Astrocyte (in vitro differentiated cells and primary cell): ENCODE data around the gene MYO15B. TPM values are rescaled to one million over a fixed set of nuclear protein-coding genes. Genes with fewer than 3 reads are reported as not detected.

Experiments
- DNase-seq: peaks from one replicate; pipeline ENCODE4 v3.0.0-alpha.2; 2010; ENCODE audit warnings: low read depth
- FAIRE-seq: peaks from 2 replicates; lab custom pipeline; 2011; peaks lifted over from hg19 to GRCh38; lab: Jason Lieb, UNC
- H2AFZ ChIP-seq: 2 replicates; pipeline ENCODE4 v1.6.0; 2012; ENCODE audit warnings: low read depth, low read length, inconsistent platforms
- H3K27ac ChIP-seq: 2 replicates; pipeline ENCODE4 v1.5.1; 2011; ENCODE audit warnings: low read depth, low read length, inconsistent platforms
- H3K27me3 ChIP-seq: 2 replicates; pipeline ENCODE4 v1.6.0; 2011; ENCODE audit warnings: low read length, inconsistent platforms; ENCODE audit not compliant: insufficient read depth
- H3K36me3 ChIP-seq: 2 replicates; pipeline ENCODE4 v1.5.1; 2011; ENCODE audit warnings: low read length, inconsistent platforms; ENCODE audit not compliant: insufficient read depth
- H3K4me1 ChIP-seq: 2 replicates; pipeline ENCODE4 v1.5.1; 2011; ENCODE audit warnings: low read length, inconsistent platforms; ENCODE audit not compliant: insufficient read depth
- H3K4me2 ChIP-seq: 2 replicates; pipeline ENCODE4 v1.6.0; 2012; ENCODE audit warnings: low read length, inconsistent platforms
- H3K4me3 ChIP-seq: 2 replicates; pipeline ENCODE4 v1.5.1; 2011; ENCODE audit warnings: low read depth, mild to moderate bottlenecking, low read length, inconsistent platforms; ENCODE audit not compliant: insufficient read depth
- H3K79me2 ChIP-seq: 2 replicates; pipeline ENCODE4 v1.6.0; 2012; ENCODE audit warnings: mild to moderate bottlenecking, low read length, inconsistent platforms; ENCODE audit not compliant: insufficient read depth
- H3K9ac ChIP-seq: 2 replicates; pipeline ENCODE4 v1.6.0; 2012; ENCODE audit warnings: mild to moderate bottlenecking, low read length, inconsistent platforms
- H3K9me3 ChIP-seq: 2 replicates; pipeline ENCODE4 v1.5.1; 2012; ENCODE audit warnings: low read depth, mild to moderate bottlenecking, low read length, inconsistent platforms; ENCODE audit not compliant: insufficient read depth
- H4K20me1 ChIP-seq: 2 replicates; pipeline ENCODE4 v1.6.0; 2012; ENCODE audit warnings: low read length, inconsistent platforms; ENCODE audit not compliant: insufficient read depth
- H3K27ac Mint-ChIP-seq: one replicate; pipeline ENCODE4 v1.8.0; 2021; ENCODE audit warnings: mild to moderate bottlenecking, mixed read lengths; ENCODE audit not compliant: unreplicated experiment
- H3K27me3 Mint-ChIP-seq: one replicate; pipeline ENCODE4 v1.8.0; 2021; ENCODE audit warnings: low read depth, mixed read lengths; ENCODE audit not compliant: unreplicated experiment
- H3K36me3 Mint-ChIP-seq: one replicate; pipeline ENCODE4 v1.8.0; 2021; ENCODE audit warnings: low read depth, mixed read lengths; ENCODE audit not compliant: unreplicated experiment
- H3K4me1 Mint-ChIP-seq: one replicate; pipeline ENCODE4 v1.8.0; 2021; ENCODE audit warnings: low read depth, mixed read lengths; ENCODE audit not compliant: unreplicated experiment
- H3K4me3 Mint-ChIP-seq: one replicate; pipeline ENCODE4 v1.8.0; 2021; ENCODE audit warnings: mild to moderate bottlenecking, moderate library complexity, mixed read lengths; ENCODE audit not compliant: unreplicated experiment
- H3K9me3 Mint-ChIP-seq: one replicate; pipeline ENCODE4 v1.8.0; 2021; ENCODE audit warnings: mild to moderate bottlenecking, mixed read lengths; ENCODE audit not compliant: unreplicated experiment
- EZH2 ChIP-seq: IDR thresholded peaks from 2 replicates; pipeline ENCODE4 v1.6.1; 2012; ENCODE audit warnings: mild to moderate bottlenecking, low read length, inconsistent platforms; ENCODE audit not compliant: insufficient read depth
- total RNA-seq: library from RNA; stranded (reverse); gene quantifications from 2 replicates; pipeline ENCODE4 v1.2.1, GENCODE V29; 2021
- TF ChIP-seq, protein P1 (sequence below): IDR thresholded peaks from 2 replicates; pipeline ENCODE4 v1.5.1; 2011; ENCODE audit warnings: low read depth, mild to moderate bottlenecking, inconsistent platforms, low read length, moderate library complexity; ENCODE audit not compliant: insufficient read depth

The MYO15B gene
- total RNA-seq, 1 donor from 2014 or later: 3.5 TPM

- Histone ChIP-seq H3K27ac (no peak overlapping the region), H3K9me3 (no peaks in the 10 kb centered on the region), H3K79me2 (no peaks in the 10 kb centered on the region), H3K27me3 (no peaks in the 10 kb centered on the region), H3K36me3 (no peaks in the 10 kb centered on the region), H2AFZ (no peak overlapping the region), H3K4me1 (no peaks in the 10 kb centered on the region), H4K20me1 (no peaks in the 10 kb centered on the region), H3K4me2 (no peak overlapping the region), H3K4me3 (no peak overlapping the region), H3K9ac (no peak overlapping the region)
- no peak overlapping the region for H3K27ac Mint-ChIP-seq
- no peaks in the 10 kb centered on the region for H3K9me3 Mint-ChIP-seq
- no peak overlapping the region for H3K4me3 Mint-ChIP-seq
- H3K36me3 Mint-ChIP-seq: no peaks in the 10 kb centered on the region
- peaks cover 3% of the 10 kb centered on the region for H3K27me3 Mint-ChIP-seq
- no peaks in the 10 kb centered on the region for H3K4me1 Mint-ChIP-seq
- no peak for DNase-seq
- TF ChIP-seq, protein P1, sequence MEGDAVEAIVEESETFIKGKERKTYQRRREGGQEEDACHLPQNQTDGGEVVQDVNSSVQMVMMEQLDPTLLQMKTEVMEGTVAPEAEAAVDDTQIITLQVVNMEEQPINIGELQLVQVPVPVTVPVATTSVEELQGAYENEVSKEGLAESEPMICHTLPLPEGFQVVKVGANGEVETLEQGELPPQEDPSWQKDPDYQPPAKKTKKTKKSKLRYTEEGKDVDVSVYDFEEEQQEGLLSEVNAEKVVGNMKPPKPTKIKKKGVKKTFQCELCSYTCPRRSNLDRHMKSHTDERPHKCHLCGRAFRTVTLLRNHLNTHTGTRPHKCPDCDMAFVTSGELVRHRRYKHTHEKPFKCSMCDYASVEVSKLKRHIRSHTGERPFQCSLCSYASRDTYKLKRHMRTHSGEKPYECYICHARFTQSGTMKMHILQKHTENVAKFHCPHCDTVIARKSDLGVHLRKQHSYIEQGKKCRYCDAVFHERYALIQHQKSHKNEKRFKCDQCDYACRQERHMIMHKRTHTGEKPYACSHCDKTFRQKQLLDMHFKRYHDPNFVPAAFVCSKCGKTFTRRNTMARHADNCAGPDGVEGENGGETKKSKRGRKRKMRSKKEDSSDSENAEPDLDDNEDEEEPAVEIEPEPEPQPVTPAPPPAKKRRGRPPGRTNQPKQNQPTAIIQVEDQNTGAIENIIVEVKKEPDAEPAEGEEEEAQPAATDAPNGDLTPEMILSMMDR: no peak
- TF ChIP-seq EZH2: no peak
- FAIRE-seq: no peak
Observed at GRCh38 chr17:75558666-75559530, 28.7 kb upstream of the MYO15B start.

GRCh38 chr17:75559958-75560533, 27.6 kb upstream of the MYO15B start:
- Histone ChIP-seq H3K36me3 (no peaks in the 10 kb centered on the region), H3K9me3 (no peaks in the 10 kb centered on the region), H3K27ac (no peak overlapping the region), H3K27me3 (no peaks in the 10 kb centered on the region), H3K9ac (no peak overlapping the region), H3K4me3 (no peak overlapping the region), H3K79me2 (no peaks in the 10 kb centered on the region), H3K4me2 (no peak overlapping the region), H4K20me1 (no peaks in the 10 kb centered on the region), H3K4me1 (no peaks in the 10 kb centered on the region), H2AFZ (no peak overlapping the region)
- no peak overlapping the region for H3K4me3 Mint-ChIP-seq
- no peak for DNase-seq
- no peaks in the 10 kb centered on the region for H3K9me3 Mint-ChIP-seq
- TF ChIP-seq EZH2: no peak
- TF ChIP-seq, protein P1: no peak
- H3K36me3 Mint-ChIP-seq: no peaks in the 10 kb centered on the region
- H3K27ac Mint-ChIP-seq: no peak overlapping the region
- peaks cover 3% of the 10 kb centered on the region for H3K27me3 Mint-ChIP-seq
- no peaks in the 10 kb centered on the region for H3K4me1 Mint-ChIP-seq
- no peak for FAIRE-seq
